ENCODE results near the gene KIAA1217.

Gene KIAA1217

DNA sequence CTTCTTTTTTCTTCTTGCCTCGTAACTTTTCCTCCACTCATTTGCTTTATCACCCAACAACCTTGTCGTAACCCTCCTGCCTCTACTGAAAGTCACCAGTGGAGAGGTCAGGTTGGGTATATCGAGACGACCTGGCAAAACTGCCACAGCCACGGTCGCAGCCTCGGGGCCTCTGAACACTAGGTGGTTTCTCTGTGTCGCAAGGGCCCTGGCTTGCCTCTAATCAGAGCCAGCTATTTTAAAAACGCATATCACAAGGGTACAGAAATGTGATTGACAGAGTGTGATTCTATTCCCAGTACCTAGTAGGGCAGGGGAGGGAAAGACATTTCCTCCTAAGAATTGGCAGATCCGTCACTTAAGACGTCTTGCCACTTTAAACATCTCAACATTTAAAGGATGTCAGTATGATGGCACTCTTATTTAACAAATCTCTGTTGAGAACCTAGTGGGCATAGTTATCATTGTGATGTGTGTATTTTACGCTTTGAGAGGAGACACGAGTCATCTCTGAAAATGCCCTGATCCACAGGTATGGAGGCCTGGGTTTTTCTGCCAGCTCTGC is 317.2 kb downstream of the KIAA1217 start:
- no peak overlapping the region for H3K4me3 ChIP-seq (ENCODE audit: low read length)
- H3K36me3 ChIP-seq (ENCODE audit: control insufficient read depth, insufficient read depth, low read length, severe bottlenecking) = peaks cover 8% of the 10 kb centered on the region
- no peak overlapping the region for H3K9ac ChIP-seq (ENCODE audit: low read length)
- no peak for DNase-seq (ENCODE audit: low read depth)
- no peaks in the 10 kb centered on the region for H3K27me3 ChIP-seq (replicated peaks; ENCODE audit: control insufficient read depth, insufficient read depth, low read length)
- no peaks in the 10 kb centered on the region for H3K4me1 ChIP-seq (ENCODE audit: control insufficient read depth, insufficient read depth, low read length)
- no peaks in the 10 kb centered on the region for H3K9me3 ChIP-seq (ENCODE audit: control insufficient read depth, low read length)

DNA sequence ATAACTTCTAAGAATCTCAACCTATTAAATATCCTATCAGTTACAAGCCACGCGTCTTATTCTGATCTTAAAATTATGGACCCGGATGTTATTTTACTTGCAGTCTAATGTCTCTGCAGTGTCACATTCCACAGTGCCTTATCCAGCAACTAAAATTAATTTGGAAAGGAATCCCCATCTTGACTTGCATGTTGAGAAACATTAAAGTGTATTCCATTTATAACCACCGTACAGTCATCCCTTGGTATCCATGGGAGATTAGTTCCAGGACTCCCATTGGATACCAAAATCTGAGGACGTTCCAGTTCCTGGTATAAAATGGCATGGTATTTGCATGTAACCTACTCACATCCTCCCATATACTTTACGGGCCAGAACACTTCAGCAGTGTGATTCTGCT is 320.0 kb downstream of the KIAA1217 start:
- no peak overlapping the region for H3K4me3 ChIP-seq (ENCODE audit: low read length)
- H3K9me3 ChIP-seq (ENCODE audit: control insufficient read depth, low read length) = no peaks in the 10 kb centered on the region
- peaks cover 30% of the 10 kb centered on the region for H3K36me3 ChIP-seq (ENCODE audit: control insufficient read depth, insufficient read depth, low read length, severe bottlenecking)
- no peaks in the 10 kb centered on the region for H3K4me1 ChIP-seq (ENCODE audit: control insufficient read depth, insufficient read depth, low read length)
- DNase-seq (ENCODE audit: low read depth) = no peak
- no peak overlapping the region for H3K9ac ChIP-seq (ENCODE audit: low read length)
- H3K27me3 ChIP-seq (replicated peaks; ENCODE audit: control insufficient read depth, insufficient read depth, low read length) = no peaks in the 10 kb centered on the region

DNA sequence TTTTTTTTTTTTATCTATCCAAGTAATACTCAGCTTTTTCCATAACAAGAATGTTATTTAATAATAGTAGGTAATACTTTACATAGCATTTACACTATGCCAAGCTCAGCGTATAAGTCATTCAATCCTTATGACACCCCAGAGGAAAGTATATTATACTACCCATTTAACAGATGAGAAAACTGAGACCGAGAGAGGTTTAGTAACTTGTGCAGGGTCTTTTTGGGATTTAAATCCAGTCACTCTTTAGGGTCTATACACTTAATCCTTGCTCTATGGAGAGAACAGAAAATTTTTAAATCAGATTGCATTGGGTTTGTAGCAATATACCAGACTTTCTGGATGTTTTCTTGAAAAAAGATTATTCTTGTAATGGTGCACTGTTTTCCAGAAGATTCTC is 322.5 kb downstream of the KIAA1217 start:
- H3K4me3 ChIP-seq (ENCODE audit: low read length) = no peak overlapping the region
- DNase-seq (ENCODE audit: low read depth) = no peak
- H3K4me1 ChIP-seq (ENCODE audit: control insufficient read depth, insufficient read depth, low read length) = no peaks in the 10 kb centered on the region

DNA sequence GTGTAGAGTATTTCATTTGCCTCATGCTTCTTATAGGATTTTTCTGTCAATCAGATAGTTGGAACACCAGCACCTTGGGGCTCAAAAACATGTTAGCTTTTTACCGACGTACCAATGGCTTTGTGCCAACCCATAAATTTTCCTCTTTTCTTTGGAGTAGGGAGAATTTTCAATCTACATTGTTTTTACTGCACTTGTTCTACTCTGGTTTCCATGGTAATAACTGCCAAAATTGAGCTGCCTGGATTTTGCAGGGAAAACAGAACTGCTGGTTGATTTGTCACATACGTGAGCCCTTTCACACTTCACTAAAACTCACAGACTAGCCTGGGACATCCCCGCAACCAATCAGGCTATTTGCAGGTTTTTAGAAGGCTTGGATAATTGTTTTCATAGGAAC is 325.0 kb downstream of the KIAA1217 start:
- H3K4me3 ChIP-seq (ENCODE audit: low read length) = no peak overlapping the region
- H3K9me3 ChIP-seq (ENCODE audit: control insufficient read depth, low read length) = no peaks in the 10 kb centered on the region
- H3K36me3 ChIP-seq (ENCODE audit: control insufficient read depth, insufficient read depth, low read length, severe bottlenecking) = peaks cover 45% of the 10 kb centered on the region
- H3K4me1 ChIP-seq (ENCODE audit: control insufficient read depth, insufficient read depth, low read length) = no peaks in the 10 kb centered on the region
- DNase-seq (ENCODE audit: low read depth) = no peak
- H3K9ac ChIP-seq (ENCODE audit: low read length) = no peak overlapping the region
- H3K27me3 ChIP-seq (replicated peaks; ENCODE audit: control insufficient read depth, insufficient read depth, low read length) = no peaks in the 10 kb centered on the region

More for the DNA sequence above, 322.5 kb downstream of the KIAA1217 start:
- no peak overlapping the region for H3K9ac ChIP-seq (ENCODE audit: low read length)
- no peaks in the 10 kb centered on the region for H3K9me3 ChIP-seq (ENCODE audit: control insufficient read depth, low read length)
- H3K36me3 ChIP-seq (ENCODE audit: control insufficient read depth, insufficient read depth, low read length, severe bottlenecking) = peaks cover 37% of the 10 kb centered on the region
- H3K27me3 ChIP-seq (replicated peaks; ENCODE audit: control insufficient read depth, insufficient read depth, low read length) = no peaks in the 10 kb centered on the region

DNA sequence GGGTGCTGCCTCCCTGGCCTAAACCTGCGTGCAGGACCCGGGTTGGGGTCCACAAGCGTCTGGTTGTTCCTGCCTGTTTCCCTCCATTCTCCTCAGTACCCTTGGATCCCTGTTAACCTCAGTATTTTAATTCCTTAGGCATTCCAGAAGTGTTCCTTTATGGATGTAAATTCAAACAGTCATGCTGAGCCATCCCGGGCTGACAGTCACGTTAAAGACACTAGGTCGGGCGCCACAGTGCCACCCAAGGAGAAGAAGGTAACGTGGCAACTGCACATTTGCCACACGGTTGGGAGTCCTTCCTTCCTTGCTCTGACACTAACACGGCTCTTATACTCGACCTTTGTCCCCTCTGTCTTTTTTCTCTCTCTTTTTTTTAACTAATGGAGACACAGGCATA is 327.7 kb downstream of the KIAA1217 start:
- no peak for DNase-seq (ENCODE audit: low read depth)
- no peaks in the 10 kb centered on the region for H3K4me1 ChIP-seq (ENCODE audit: control insufficient read depth, insufficient read depth, low read length)
- no peaks in the 10 kb centered on the region for H3K9me3 ChIP-seq (ENCODE audit: control insufficient read depth, low read length)
- H3K27me3 ChIP-seq (replicated peaks; ENCODE audit: control insufficient read depth, insufficient read depth, low read length) = no peaks in the 10 kb centered on the region
- H3K36me3 ChIP-seq (ENCODE audit: control insufficient read depth, insufficient read depth, low read length, severe bottlenecking) = peaks cover 42% of the 10 kb centered on the region
- H3K9ac ChIP-seq (ENCODE audit: low read length) = no peak overlapping the region
- H3K4me3 ChIP-seq (ENCODE audit: low read length) = no peak overlapping the region

DNA sequence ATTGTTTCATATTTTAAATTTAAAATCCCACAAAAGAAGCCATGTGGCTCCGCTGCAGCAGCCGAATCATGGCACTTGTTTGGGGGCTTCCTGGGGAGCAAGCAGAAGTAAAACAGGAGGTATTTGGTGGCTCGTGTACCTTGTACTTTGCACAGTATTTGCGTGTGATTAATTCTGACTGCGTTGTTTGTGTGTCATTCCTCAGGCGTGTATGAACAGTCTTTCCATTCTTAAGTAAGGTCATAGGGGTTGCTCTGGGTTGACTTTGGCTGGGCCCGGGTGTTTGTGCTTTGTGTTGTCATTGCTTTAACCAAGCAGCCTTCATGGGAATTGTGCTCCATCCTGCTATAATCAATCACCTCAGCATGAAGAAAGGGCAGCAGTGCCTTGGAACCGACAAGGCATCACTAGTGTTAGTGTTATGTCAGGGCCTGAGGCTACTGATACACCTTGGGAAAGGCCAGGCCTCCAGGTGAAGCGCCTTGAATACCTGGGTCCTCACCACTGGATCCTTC is 332.4 kb downstream of the KIAA1217 start:
- DNase-seq (ENCODE audit: low read depth) = no peak
- peaks cover 19% of the 10 kb centered on the region for H3K36me3 ChIP-seq (ENCODE audit: control insufficient read depth, insufficient read depth, low read length, severe bottlenecking)
- no peak overlapping the region for H3K9ac ChIP-seq (ENCODE audit: low read length)
- H3K9me3 ChIP-seq (ENCODE audit: control insufficient read depth, low read length) = no peaks in the 10 kb centered on the region
- H3K27me3 ChIP-seq (replicated peaks; ENCODE audit: control insufficient read depth, insufficient read depth, low read length) = no peaks in the 10 kb centered on the region
- H3K4me1 ChIP-seq (ENCODE audit: control insufficient read depth, insufficient read depth, low read length) = peaks cover 8% of the 10 kb centered on the region
- H3K4me3 ChIP-seq (ENCODE audit: low read length) = no peak overlapping the region

DNA sequence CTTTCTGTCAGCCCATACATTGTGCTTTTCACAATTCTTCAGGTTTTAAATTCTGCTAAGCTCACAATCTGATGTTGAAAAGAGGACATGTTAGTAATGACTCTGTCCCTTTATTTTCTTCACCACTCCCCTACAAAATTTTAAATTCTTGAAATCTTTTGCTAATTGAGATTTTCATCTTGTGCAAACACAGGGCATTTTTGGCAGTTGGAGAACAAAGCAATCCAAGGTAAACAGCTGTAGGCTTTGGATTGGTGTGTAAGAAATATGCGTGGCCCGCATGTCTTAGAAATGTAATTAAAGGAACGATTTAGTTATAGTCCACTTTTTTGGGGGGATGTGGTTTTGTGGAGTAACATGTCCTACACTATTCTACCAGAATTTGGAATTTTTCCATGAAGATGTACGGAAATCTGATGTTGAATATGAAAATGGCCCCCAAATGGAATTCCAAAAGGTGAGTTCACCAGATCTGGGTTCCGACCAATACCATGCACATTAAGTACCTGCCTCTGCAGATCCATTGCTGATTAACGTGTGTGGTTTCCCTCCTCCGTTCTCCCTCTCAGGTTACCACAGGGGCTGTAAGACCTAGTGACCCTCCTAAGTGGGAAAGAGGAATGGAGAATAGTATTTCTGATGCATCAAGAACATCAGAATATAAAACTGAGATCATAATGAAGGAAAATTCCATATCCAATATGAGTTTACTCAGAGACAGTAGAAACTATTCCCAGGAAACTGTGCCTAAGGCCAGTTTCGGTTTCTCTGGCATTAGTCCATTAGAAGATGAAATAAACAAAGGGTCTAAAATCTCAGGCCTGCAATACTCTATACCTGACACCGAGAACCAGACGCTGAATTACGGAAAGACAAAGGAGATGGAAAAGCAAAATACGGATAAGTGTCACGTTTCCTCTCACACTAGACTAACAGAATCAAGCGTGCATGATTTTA is 333.7 kb downstream of the KIAA1217 start:
- no peak overlapping the region for H3K4me3 ChIP-seq (ENCODE audit: low read length)
- H3K4me1 ChIP-seq (ENCODE audit: control insufficient read depth, insufficient read depth, low read length) = peaks cover 8% of the 10 kb centered on the region
- no peaks in the 10 kb centered on the region for H3K9me3 ChIP-seq (ENCODE audit: control insufficient read depth, low read length)
- no peak for DNase-seq (ENCODE audit: low read depth)
- peaks cover 16% of the 10 kb centered on the region for H3K36me3 ChIP-seq (ENCODE audit: control insufficient read depth, insufficient read depth, low read length, severe bottlenecking)
- no peaks in the 10 kb centered on the region for H3K27me3 ChIP-seq (replicated peaks; ENCODE audit: control insufficient read depth, insufficient read depth, low read length)
- no peak overlapping the region for H3K9ac ChIP-seq (ENCODE audit: low read length)

DNA sequence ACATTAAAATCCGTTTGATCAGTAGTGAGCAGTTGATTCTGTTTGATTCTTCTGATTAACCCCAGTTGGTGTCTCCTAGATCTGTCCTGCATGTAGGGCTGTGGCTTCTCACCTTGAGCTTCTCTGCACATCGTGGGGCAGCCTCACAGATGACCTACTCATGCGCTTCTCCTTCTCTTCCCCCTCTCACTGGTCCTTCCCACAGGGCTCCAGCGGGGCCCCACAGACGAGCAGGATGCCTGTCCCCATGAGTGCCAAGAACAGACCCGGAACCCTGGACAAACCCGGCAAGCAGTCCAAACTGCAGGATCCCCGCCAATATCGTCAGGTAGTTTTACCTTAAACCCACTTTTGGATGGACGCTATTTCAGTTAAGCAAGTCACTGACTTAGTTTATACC is 335.8 kb downstream of the KIAA1217 start:
- H3K27me3 ChIP-seq (replicated peaks; ENCODE audit: control insufficient read depth, insufficient read depth, low read length) = no peaks in the 10 kb centered on the region
- no peak overlapping the region for H3K4me3 ChIP-seq (ENCODE audit: low read length)
- H3K9me3 ChIP-seq (ENCODE audit: control insufficient read depth, low read length) = no peaks in the 10 kb centered on the region
- no peak for DNase-seq (ENCODE audit: low read depth)
- H3K9ac ChIP-seq (ENCODE audit: low read length) = no peak overlapping the region
- H3K36me3 ChIP-seq (ENCODE audit: control insufficient read depth, insufficient read depth, low read length, severe bottlenecking) = peaks cover 11% of the 10 kb centered on the region
- peaks cover 8% of the 10 kb centered on the region for H3K4me1 ChIP-seq (ENCODE audit: control insufficient read depth, insufficient read depth, low read length)

DNA sequence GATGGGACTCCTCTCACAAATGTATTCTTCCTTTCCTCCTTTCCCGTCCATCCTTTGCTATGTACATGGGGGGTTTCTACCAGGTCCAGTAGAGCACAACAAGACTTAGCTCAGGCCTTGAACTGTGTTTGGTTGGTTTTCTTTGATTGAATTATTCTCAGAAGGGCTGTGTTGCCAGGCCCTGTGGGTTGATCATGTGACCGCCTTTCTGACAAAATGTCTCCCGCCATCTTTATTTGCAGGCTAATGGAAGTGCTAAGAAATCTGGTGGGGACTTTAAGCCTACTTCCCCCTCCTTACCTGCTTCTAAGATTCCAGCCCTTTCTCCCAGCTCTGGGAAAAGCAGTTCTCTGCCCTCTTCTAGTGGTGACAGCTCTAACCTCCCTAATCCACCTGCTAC is 336.6 kb downstream of the KIAA1217 start:
- peaks cover 14% of the 10 kb centered on the region for H3K36me3 ChIP-seq (ENCODE audit: control insufficient read depth, insufficient read depth, low read length, severe bottlenecking)
- no peaks in the 10 kb centered on the region for H3K27me3 ChIP-seq (replicated peaks; ENCODE audit: control insufficient read depth, insufficient read depth, low read length)
- no peak overlapping the region for H3K4me3 ChIP-seq (ENCODE audit: low read length)
- no peak for DNase-seq (ENCODE audit: low read depth)
- peaks cover 8% of the 10 kb centered on the region for H3K4me1 ChIP-seq (ENCODE audit: control insufficient read depth, insufficient read depth, low read length)
- H3K9ac ChIP-seq (ENCODE audit: low read length) = no peak overlapping the region
- no peaks in the 10 kb centered on the region for H3K9me3 ChIP-seq (ENCODE audit: control insufficient read depth, low read length)

DNA sequence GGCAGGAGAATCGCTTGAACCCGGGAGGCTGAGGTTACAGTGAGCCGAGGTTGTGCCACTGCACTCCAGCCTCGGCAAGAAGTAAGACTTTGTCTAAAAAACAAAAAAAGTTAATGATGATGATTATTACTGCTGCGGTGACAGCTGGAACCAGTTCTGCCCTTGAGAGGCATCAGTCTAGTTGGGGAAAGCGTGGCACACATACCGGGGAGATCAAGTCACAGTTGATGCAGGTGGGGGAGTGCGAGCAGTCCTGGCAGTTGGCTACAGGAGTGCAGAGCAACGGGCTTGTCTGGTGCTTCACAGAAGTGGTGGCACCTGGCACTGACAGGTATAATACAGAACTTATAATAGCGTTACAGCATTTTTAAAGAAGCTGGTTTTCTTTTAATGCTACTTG is 341.7 kb downstream of the KIAA1217 start:
- Histone ChIP-seq H3K4me1 (ENCODE audit: control insufficient read depth, insufficient read depth, low read length) (no peaks in the 10 kb centered on the region), H3K36me3 (ENCODE audit: control insufficient read depth, insufficient read depth, low read length, severe bottlenecking) (peaks cover 3% of the 10 kb centered on the region), H3K4me3 (ENCODE audit: low read length) (no peak overlapping the region), H3K27me3 (replicated peaks; ENCODE audit: control insufficient read depth, insufficient read depth, low read length) (peaks cover 8% of the 10 kb centered on the region), H3K9ac (ENCODE audit: low read length) (no peak overlapping the region), H3K9me3 (ENCODE audit: control insufficient read depth, low read length) (no peaks in the 10 kb centered on the region)
- no peak for DNase-seq (ENCODE audit: low read depth)

DNA sequence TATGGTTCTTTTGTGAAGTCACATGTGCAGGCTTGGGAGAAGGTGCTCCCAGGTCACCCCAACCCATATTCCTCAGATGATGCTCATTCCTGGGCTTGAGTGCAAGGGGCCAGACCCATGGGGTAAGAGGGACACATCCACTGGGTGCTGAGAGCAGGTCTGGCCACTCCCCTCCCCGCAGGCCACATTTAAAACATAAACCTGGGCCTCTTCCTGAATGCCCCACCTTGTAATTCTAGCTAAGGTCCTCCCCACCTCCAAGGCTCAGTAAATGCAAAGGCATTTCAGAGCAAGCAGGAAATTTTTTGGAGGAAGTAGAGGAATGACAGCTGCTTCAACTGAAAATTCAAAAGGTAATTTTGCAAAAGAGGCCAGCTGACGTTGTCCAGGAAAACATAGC is 342.2 kb downstream of the KIAA1217 start:
- Histone ChIP-seq H3K4me1 (ENCODE audit: control insufficient read depth, insufficient read depth, low read length) (no peaks in the 10 kb centered on the region), H3K4me3 (ENCODE audit: low read length) (no peak overlapping the region), H3K9me3 (ENCODE audit: control insufficient read depth, low read length) (no peaks in the 10 kb centered on the region), H3K36me3 (ENCODE audit: control insufficient read depth, insufficient read depth, low read length, severe bottlenecking) (peaks cover 3% of the 10 kb centered on the region), H3K9ac (ENCODE audit: low read length) (no peak overlapping the region), H3K27me3 (replicated peaks; ENCODE audit: control insufficient read depth, insufficient read depth, low read length) (peaks cover 8% of the 10 kb centered on the region)
- DNase-seq (ENCODE audit: low read depth) = no peak
